ENCODE results near the gene STRN3.

- TF ChIP-seq CTCF (IDR thresholded peaks at IDR 0.05) (no peak), POLR2A (IDR thresholded peaks at IDR 0.05) (no peak)
These were observed 19.5 kb downstream of the STRN3 start for GRCh38 chr14:31006703-31007102.

Data from gastroesophageal sphincter (tissue), 3 donors.